ENCODE data around the gene ADGRV1.

GRCh38 chr5:91133183-91133582, 574.6 kb downstream of the ADGRV1 start:
- TF ChIP-seq, protein P1, sequence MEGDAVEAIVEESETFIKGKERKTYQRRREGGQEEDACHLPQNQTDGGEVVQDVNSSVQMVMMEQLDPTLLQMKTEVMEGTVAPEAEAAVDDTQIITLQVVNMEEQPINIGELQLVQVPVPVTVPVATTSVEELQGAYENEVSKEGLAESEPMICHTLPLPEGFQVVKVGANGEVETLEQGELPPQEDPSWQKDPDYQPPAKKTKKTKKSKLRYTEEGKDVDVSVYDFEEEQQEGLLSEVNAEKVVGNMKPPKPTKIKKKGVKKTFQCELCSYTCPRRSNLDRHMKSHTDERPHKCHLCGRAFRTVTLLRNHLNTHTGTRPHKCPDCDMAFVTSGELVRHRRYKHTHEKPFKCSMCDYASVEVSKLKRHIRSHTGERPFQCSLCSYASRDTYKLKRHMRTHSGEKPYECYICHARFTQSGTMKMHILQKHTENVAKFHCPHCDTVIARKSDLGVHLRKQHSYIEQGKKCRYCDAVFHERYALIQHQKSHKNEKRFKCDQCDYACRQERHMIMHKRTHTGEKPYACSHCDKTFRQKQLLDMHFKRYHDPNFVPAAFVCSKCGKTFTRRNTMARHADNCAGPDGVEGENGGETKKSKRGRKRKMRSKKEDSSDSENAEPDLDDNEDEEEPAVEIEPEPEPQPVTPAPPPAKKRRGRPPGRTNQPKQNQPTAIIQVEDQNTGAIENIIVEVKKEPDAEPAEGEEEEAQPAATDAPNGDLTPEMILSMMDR (IDR thresholded peaks at IDR 0.05; ENCODE audit: low read depth, low read length, poor library complexity, severe bottlenecking): no peak
- no peak for TF ChIP-seq EZH2phosphoT487 (IDR thresholded peaks at IDR 0.05; ENCODE audit: borderline replicate concordance, low read length)

Measured in DOHH2 (cell line).